SKM-1 (cell line): ENCODE data around the gene BAG5.

Experiments
- DNase-seq: peaks from one replicate; lab custom pipeline; 2025; ENCODE audit not compliant: unreplicated experiment; lab: John Stamatoyannopoulos, UW

BAG5 gene

GRCh38 chr14:103510724-103511693 lies 51.4 kb downstream of the BAG5 start:
- no peak for DNase-seq

DNA sequence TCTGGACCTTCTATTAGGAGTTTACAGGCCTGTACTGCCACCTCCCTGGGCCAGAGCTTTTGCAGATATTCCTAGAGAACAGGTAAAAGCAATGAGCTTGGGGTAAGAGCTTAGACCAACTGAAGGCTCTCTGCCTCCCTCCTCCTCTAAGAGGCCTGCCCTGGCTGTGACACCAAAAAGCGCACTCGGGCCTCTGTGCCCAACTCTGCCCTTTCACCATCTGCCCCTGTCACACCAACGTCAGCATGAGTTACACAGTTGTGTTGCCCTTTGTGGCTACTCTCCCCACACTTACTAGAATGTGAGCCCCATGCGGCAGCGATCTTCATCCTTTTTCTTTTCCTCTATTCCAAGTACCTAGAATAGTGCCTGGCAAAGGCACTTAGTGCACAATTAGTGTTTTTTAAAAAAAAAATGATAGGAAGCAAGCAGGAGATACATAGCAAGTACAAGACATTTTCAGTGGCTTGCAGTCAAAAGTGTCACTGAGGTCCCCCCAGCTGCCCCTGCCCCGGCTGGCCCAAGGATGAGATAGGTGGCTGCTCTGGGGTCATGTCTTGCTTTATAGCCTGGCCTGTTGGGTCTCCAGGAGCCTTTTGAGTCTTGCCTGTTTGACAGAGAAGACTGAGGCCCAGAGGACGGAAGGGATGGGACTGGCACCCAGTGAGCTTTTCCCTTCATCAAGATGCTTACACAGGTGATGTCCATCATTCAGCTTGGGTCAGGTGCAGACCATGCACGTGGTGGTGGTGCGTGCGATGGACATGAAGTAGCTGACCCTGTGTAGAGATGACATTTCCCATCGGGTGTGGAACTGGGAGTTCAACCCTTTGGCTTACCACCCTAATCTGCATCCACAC lies 52.4 kb downstream of the BAG5 start:
- DNase-seq: no peak

- no peak for DNase-seq
Observed at GRCh38 chr14:103508521-103509329, 53.7 kb downstream of the BAG5 start.

DNA sequence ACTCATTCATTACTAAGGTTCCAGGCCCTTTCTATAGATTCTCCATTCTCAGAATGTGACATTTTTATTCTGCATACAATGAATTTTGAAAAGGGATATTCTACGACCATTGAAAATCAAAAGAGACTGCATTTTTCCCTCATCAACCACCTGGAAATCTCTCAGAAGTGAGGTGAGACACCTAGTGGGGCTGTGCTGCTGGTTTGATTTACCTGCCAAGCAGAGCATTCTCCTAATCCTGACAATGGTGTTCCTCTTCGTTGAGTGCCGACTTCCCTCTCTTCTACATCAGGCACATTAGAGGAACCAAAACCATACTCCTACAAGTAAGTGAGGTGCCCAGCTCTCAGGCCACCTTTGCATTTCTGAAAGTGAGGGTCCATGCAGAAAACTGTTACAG lies 54.7 kb downstream of the BAG5 start:
- no peak for DNase-seq
